GM10266 (cell line): ENCODE measurements around the gene ZBTB7C.

Experiments
- DNase-seq: peaks from one replicate; pipeline ENCODE4 v3.0.0; 2012; ENCODE audit errors: extremely low spot score
- TF ChIP-seq, protein P1 (sequence below): IDR thresholded peaks from 2 replicates; pipeline ENCODE4 v1.5.1; 2012; ENCODE audit warnings: mild to moderate bottlenecking, low read depth; ENCODE audit not compliant: control insufficient read depth, insufficient read depth; ENCODE audit errors: missing control alignments

The ZBTB7C gene

DNA sequence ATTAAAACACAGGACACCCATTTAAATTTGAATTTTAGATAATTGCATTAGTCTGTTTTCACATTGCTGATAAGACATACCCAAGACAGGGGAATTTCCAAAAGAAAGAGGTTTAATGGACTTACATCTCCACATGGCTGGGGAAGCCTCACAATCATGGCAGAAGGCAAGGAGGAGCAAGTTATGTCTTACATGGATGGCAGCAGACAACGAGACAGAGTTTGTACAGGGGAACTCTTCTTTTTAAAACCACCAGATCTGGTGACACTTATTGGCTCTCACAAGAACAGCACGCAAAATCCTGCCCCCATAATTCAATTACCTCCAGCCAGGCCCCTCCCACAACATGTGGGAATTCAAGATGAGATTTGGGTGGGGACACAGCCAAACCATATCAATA lies 398.9 kb downstream of the ZBTB7C start:
- TF ChIP-seq, protein P1, sequence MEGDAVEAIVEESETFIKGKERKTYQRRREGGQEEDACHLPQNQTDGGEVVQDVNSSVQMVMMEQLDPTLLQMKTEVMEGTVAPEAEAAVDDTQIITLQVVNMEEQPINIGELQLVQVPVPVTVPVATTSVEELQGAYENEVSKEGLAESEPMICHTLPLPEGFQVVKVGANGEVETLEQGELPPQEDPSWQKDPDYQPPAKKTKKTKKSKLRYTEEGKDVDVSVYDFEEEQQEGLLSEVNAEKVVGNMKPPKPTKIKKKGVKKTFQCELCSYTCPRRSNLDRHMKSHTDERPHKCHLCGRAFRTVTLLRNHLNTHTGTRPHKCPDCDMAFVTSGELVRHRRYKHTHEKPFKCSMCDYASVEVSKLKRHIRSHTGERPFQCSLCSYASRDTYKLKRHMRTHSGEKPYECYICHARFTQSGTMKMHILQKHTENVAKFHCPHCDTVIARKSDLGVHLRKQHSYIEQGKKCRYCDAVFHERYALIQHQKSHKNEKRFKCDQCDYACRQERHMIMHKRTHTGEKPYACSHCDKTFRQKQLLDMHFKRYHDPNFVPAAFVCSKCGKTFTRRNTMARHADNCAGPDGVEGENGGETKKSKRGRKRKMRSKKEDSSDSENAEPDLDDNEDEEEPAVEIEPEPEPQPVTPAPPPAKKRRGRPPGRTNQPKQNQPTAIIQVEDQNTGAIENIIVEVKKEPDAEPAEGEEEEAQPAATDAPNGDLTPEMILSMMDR: no peak
- no peak for DNase-seq

DNA sequence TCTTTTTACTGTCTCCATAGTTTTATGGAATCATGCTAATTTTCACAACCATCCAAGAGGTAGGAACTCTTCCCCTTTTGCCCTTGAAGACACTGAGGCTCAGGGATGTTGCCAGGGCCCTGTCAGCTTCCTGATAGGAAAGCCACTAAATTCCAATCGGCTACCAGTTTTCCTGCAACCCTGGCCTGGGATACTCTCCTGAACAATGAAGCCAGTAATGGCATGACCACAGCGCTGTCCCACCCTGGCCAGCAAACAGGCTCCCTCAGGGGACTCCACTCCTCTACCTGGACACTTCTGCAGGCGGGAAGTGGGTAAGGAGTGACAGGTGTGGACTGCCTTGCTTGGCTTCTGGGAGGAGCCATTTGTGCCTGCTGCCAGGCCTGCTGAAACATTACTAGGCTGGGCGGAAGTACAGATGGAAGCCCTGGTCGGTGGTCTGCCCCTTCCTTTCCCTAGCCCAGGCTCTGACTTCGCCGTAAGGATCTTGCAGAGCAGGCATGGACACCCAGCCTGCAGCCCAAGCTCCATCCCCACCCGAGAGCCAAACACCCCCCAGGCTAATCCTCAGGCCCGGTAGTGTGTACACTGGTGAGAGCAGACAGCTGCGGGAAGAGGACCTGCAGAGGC lies 400.0 kb downstream of the ZBTB7C start:
- no peak for DNase-seq
- TF ChIP-seq, protein P1: no peak

DNA sequence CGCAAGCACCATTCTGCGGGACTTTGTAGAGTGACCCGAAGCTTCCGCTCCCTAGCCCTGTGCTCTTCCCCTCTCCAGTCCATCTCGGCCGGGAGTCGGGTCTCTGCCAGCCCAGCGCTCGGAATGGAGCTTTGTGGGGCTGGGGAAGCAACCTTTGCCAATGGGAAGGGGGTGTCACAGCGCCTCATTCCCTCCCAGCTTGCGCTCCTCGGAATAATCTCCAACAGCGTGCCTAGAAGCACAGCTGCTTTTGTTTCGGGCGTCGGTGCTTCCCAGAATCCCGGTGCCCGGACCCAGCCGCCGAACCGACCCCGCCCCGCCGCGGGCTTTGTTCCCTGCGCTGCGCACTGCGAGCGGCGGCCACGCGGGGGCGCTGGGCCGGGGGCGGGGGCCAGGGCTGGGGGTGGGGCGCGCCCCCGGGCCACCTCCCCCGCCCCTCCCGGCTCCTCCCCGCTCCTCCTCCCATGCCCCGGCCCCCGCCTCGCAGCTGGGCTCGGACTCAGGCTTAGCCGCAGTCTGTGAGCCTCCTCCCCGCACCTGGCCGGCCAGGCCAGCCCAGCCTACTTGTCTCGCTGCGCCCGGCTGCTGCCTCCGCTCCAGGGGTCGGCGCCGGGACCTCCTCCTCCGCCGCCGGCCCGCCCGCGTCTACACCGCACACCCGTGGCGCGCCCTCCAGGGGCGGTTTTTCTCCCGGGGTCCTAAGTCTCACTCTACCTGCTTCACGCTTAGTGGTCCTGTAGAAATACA lies 401.1 kb downstream of the ZBTB7C start:
- DNase-seq: peak; percentile 86
- TF ChIP-seq, protein P1: peak; percentile 56

DNA sequence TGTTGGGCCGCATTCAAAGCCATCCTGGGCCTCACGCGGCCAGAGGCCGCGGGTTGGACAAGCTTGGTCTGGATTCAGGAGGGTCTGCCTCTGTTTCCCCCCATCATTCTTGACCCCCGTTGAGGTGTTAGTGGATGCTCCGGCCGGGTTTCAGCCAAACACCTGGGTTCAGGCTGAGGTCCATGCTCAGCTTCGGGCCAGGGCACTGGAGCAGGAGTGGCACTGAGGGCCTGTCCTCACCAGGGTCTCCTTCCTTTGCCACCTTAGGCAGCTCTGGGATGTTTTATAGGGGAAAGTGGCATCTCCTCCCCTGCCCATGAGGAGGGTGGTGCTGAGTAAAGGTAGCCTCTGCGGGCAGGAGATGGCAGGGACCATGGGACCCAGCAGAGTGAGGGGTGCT lies 401.8 kb downstream of the ZBTB7C start:
- TF ChIP-seq, protein P1: no peak

DNA sequence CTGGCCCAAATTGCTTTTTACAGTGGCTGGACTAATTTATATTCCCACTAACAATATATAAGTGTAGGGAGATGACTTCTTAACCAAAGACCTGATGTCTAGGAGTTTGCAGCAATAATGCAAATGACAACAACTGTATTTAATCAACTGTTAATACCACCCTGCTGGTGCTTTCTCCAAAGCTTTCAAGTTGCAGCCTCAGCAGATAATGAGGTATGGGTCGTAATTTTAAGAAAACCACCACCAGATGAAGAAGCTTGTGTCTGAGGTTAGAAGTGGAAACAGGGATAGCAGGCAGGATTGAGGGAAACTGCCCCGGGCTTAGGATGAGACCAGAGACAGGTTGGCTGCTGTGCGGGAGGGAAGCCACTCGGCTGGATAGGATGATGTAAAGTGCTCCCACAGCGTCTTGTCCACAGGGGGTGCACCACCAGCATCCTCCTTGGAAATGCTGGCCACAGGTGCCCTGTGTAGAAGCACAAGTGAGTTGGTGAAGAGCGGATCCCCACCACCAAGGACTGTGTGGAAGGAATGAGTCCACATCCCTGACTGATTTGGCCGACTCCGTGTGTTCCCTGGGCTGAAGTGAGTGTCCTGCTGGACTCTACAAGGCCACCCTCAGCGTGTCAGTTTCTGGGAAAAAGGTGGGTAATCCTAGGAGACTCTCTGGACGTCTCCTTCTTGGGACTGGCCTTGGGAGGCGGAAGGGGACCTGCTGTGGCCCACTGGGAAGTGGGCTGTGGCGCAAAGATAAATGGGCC lies 402.6 kb downstream of the ZBTB7C start:
- no peak for DNase-seq
- TF ChIP-seq, protein P1: no peak

More for the DNA sequence above, 401.8 kb downstream of the ZBTB7C start:
- DNase-seq: no peak

DNA sequence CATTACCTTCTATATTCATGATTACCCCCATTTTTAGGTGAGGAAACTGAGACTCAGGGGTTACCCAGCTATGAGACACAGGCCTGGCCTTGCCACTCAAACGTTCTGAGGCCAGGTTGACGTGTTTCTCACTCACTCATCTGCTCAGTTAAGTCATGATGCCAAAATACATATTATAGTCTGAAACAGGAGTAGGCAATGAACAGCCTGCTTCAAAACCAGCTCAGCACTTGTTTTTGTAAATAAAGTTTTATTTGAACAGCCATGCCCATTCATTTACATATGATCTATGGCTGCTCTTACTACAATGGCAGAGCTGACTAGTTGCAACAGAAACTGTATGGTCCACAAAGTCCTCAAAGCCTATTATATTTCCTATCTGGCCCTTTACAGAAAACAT lies 404.6 kb downstream of the ZBTB7C start:
- DNase-seq: no peak
- TF ChIP-seq, protein P1: no peak
